Neural progenitor cell (in vitro differentiated cells): Measurements from ENCODE around the gene BTBD10.

Source experiments
- CTCF ChIP-seq: fragments of 200-600 bp; sonication (generic); IDR thresholded peaks from 2 replicates; pipeline ENCODE4 v1.5.1; 2017; ENCODE audit warnings: antibody characterized with exemption, mild to moderate bottlenecking
- EZH2 ChIP-seq: fragments of 200-600 bp; sonication (generic); IDR thresholded peaks from 2 replicates; pipeline ENCODE4 v1.6.1; 2017; ENCODE audit warnings: antibody characterized with exemption, mild to moderate bottlenecking, moderate library complexity

- TF ChIP-seq CTCF, result no peak
- no peak for TF ChIP-seq EZH2
These were observed 28.5 kb downstream of the BTBD10 start for GRCh38 chr11:13434247-13435205.
